NCI-H1694 treated with DMSO at 0.1 percent for 48 hours (cell line): ENCODE measurements around the gene STX2.
"Not testable (repeated sequence)": the region's sequence is repeated elsewhere in the genome, so short reads cannot be mapped to it uniquely, and the experiment has no call there.

Source experiments
- DNase-seq: peaks from one replicate; lab custom pipeline; 2025; lab: John Stamatoyannopoulos, UW

The STX2 gene

GRCh38 chr12:130800312-130800711 is 38.7 kb downstream of the STX2 start:
- no peak for DNase-seq

DNA sequence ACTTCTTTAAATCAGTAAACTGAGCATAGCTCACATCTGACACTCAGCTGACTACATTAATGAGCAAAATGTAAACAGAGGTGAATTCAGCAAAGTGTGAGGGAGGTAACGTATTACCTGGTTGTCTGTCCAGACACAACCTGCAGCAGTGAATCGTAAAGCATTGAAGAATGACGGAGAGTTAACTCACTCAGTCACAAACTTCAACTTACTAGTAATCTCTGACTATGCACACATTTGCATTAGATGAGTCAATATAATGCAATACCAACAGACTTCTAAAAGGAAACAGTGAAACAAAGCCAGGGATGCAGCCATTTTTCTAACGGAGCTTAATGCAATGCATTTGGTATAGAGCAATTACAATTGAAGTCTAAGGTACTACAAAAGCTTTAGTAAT is 40.0 kb downstream of the STX2 start:
- DNase-seq, result no peak

DNA sequence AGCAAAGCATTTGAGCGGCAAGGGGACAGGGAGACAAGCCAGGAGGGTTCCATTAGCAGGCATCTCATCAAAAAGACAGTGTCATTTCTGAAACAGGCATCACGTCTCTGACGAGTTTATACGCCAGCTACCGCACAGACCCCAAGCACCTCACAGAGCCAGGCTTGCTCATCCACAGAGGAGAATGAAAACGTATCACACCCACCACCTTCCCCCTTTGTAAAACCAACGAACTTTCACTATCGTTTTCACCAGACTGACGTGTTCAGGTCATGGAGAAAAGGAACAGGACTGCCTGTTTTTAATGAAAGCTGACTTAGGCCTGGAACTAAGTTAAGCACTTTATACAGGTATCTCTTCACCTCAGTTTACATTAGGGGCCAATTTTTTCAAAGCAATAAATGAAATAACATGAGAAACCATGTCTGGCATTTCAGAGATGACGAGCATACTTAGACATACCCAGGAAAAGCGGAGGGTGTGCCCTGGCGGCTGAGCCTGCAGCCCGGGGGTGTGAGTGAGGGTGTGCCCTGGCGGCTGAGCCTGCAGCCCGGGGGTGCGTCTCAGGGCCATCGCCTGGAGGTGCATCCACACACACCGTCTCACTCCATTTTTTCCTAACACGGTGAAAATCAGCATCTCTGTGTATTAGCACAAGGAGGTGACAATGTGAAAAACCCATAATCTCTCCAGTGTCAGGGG is 41.9 kb downstream of the STX2 start:
- no peak for DNase-seq

GRCh38 chr12:130795906-130796305 is 43.1 kb downstream of the STX2 start:
- DNase-seq, result no peak

DNA sequence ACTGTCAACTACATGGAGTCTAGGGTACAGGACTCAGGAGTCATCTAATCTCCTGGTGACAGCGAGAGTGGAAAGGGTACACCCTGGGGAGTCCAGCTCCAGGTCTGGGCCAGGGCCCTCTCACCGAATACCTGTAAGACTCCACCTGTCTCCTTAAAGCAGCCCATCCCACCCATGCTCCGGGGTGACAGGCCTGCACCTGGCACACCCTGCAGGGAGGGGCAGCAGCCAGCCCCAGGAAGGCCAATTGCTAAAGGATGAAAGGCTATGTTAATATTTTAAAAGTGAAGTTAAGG is 45.5 kb downstream of the STX2 start:
- no peak for DNase-seq

GRCh38 chr12:130792821-130793553 is 46.1 kb downstream of the STX2 start:
- no peak for DNase-seq

GRCh38 chr12:130791629-130792028 is 47.4 kb downstream of the STX2 start:
- no peak for DNase-seq

DNA sequence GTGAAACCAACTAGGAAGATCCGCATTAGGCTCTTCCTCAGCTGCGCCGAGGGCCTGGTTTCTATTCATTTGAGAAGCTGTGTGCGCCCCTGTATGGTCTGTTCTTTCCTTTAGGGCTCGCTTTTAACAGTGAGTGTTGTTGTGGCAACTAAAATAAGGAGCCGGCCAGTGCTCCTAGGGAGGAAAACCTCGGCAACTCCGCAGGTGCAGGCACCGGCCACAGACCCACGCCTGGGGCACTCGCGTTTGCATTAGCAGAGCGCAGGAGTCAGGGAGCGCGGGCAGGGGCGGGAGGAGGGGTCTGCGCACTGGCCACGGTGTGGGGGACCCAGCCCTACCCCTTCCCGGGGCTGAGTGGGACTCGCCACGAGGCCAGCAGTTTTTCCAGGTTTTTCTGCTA is 50.5 kb downstream of the STX2 start:
- no peak for DNase-seq

GRCh38 chr12:130787445-130788410 is 51.3 kb downstream of the STX2 start:
- DNase-seq, result no peak

GRCh38 chr12:130787041-130787440 is 52.0 kb downstream of the STX2 start:
- DNase-seq, result no peak

GRCh38 chr12:130783110-130783715 is 55.8 kb downstream of the STX2 start:
- DNase-seq, result no peak

GRCh38 chr12:130782245-130782644 is 56.8 kb downstream of the STX2 start:
- DNase-seq, result not testable (repeated sequence)

- no peak for DNase-seq
Measured at GRCh38 chr12:130780880-130781575, 58.0 kb downstream of the STX2 start.

DNA sequence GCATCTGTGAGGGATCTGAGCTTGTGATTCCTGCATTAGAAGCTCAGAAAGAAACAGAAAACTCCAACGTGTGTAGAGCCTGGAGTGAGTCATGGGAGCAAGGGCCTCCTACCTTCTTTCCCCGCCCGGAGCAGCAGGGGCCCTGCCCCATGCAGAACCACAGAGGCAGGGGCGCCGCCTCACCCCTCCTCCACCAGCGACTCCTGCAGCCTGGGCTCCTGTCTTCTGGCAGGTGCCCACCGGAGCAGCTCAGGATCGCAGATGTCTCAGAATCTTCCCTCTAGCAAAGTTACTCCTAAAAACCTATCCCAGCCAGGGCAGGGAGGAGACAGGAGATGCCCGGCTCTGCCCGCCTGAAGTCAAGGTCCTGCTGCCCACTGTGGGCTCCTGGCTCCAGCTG is 58.7 kb downstream of the STX2 start:
- no peak for DNase-seq

- no peak for DNase-seq
Measured at GRCh38 chr12:130778776-130779175, 60.3 kb downstream of the STX2 start.

DNA sequence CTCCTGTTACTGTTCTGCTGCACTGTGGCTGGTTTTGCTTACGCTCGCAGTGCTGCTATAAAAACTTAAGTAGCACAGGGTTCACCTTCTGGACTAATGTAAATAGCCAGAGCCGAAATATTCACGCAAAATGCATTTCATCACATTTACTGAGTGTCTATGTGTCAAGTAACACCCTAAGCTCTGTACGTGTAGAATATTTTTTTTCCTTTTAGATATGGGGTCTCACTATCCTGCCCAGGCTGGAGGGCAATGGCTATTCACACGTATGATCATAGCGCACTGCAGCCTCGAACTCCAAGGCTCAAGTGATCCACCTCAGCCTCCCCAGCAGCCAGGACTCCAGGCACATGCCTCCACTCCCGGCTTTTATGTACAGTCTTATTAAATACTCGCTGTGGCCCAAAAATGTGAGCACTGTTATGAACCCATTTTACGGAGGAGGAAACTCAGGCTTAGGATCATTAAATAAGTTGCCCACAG is 62.2 kb downstream of the STX2 start:
- no peak for DNase-seq

- DNase-seq, result no peak
Measured at GRCh38 chr12:130775953-130776856, 62.8 kb downstream of the STX2 start.

DNA sequence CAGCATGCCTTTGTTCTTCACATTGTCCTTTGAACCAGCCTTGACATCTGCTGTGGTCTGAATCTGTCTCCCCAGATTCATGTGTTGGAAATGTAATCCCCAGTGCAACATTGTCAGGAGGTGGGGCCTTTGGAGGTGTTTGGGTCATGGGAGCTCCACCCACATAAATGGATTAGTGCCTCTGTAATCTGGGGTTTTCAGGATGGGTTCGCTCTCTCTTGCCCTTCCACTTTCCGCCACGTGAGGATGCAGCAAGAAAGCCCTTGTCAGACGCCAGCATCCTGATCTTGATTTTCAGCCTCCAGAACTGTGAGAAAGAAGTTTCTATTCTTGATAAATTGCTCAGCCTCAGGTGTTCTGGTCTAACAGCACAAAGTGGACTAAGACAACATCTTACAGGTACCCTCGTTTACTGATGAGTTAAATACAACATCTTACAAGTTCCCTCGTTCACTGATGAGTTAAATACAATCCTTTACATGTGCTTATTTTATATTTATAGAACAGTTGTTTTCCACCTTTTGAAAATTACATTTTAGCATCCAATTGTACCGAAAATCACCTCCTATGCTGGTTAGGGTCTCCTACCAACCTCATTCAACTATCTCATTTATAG is 68.5 kb downstream of the STX2 start:
- DNase-seq, result no peak

DNA sequence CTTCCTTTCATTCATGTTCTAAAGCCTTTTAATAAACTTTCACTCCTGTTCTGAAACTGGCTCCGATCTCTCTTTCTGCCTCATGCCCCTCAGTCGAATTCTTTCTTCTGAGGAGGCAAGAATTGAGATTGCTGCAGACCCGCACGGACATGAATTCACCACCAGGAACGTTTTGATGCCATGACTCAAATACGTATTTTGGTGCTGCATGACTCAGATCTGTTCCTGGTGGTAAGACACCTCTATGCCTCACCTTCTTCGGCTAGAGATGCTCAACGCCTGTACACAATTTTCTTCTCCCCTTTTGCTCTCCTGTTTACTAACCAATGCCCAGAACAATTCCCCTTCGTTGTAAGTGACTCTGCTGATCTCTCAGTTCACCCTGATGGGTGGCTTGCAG is 70.9 kb downstream of the STX2 start:
- DNase-seq, result no peak

GRCh38 chr12:130766470-130766869 is 72.6 kb downstream of the STX2 start:
- DNase-seq, result no peak
